ENCODE data around the gene TAF4B.
"Not testable (repeated sequence)": the region's sequence is repeated elsewhere in the genome, so short reads cannot be mapped to it uniquely, and the experiment has no call there.

The TAF4B gene, protein sequence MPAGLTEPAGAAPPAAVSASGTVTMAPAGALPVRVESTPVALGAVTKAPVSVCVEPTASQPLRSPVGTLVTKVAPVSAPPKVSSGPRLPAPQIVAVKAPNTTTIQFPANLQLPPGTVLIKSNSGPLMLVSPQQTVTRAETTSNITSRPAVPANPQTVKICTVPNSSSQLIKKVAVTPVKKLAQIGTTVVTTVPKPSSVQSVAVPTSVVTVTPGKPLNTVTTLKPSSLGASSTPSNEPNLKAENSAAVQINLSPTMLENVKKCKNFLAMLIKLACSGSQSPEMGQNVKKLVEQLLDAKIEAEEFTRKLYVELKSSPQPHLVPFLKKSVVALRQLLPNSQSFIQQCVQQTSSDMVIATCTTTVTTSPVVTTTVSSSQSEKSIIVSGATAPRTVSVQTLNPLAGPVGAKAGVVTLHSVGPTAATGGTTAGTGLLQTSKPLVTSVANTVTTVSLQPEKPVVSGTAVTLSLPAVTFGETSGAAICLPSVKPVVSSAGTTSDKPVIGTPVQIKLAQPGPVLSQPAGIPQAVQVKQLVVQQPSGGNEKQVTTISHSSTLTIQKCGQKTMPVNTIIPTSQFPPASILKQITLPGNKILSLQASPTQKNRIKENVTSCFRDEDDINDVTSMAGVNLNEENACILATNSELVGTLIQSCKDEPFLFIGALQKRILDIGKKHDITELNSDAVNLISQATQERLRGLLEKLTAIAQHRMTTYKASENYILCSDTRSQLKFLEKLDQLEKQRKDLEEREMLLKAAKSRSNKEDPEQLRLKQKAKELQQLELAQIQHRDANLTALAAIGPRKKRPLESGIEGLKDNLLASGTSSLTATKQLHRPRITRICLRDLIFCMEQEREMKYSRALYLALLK

DNA sequence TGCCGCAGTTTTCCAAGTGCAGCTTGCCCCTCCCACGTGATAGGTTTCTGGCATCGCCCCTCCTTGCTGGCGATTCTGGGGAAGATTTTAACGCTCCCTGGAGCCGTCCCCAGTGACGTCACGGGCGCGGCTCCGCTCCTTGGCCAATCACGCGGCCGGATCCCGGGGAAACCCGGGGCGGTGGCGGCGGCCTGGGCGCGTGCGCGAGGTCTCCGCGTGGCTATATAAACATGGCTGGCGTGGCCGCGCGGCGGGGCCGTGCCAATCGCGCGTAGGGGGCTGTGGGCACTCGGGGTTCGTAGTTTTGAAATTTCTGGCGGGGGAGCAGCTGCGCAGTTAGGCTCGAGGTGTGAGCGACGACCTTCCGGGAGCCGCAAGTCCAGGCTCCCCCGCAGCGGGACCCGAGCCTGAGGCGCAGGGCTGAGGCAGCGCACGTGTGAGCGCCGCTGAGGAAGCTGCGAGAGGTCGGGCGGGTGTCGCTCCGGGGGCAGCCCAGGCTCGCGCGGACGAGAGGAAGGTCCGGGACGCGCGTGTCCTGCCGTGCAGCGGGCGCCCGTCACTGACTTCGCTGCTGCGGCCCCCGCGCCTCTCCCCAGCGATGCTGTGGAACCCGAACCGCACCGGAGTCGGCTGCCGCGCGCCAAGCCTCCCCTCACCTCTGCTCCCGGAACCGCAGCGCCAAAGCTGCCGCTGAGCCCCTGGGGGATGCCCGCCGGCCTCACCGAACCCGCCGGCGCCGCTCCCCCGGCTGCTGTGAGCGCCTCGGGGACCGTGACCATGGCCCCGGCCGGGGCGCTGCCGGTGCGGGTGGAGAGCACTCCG, at the start of gene TAF4B:
Gene TAF4B, plus strand, starts transcription at position 217 of the 822 bp plus-strand sequence. Its CDS starts 489 bp downstream, at position 706.
- DNase-seq = peak; percentile 94

DNA sequence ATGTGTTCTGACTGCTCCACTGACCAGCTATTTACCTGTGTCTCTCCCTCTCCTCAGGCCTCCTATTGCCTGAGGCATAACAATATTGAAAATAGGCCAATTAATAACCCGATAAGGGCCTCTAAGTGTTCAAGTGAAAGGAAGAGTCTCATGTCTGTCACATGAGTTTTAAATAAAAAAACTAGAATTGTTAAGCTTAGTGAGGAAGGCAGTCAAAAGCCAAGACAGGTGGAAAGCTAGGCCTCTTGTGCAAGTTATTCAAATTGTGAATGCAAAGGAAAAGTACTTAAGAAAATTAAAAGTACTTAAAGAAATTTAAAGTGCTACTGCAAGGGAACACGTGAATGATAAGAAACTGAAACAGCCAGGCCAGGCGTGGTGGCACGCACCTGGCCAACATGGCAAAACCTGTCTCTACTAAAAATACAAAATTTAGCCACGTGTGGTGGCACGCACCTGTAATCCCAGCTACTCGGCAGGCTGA, 44.9 kb upstream of the TAF4B start:
- DNase-seq = no peak

DNA sequence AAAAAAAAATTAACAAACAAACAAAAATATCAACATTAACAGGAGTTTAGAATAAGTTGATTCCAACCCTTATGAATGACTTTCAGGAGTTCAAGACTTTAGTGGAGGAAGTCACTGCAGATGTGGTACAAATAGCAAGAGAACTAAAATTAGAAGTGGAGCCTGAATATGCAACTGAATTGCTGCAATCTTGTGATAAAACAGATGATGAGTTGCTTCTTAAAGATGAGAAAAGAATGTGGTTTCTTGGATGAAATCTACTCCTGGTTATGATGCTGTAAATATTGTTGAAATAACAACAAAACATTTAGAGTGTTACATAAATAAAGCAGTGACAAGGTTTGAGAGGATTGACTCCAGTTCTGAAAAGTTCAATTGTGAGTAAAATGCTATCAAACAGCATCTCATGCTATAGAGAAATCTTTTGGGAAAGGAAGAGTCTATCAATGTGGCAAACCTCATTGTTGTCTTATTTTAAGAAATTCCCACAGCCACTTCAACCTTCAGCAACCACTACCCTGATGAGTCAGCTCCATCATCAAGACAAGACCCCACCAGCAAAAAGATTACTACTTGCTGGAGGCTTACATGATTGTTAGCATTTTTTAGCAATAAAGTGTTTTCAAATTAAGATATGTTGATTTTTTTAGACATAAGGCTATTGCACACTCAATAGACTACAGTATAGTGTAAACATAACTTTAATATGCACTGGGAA, 42.7 kb upstream of the TAF4B start:
- DNase-seq = no peak

DNA sequence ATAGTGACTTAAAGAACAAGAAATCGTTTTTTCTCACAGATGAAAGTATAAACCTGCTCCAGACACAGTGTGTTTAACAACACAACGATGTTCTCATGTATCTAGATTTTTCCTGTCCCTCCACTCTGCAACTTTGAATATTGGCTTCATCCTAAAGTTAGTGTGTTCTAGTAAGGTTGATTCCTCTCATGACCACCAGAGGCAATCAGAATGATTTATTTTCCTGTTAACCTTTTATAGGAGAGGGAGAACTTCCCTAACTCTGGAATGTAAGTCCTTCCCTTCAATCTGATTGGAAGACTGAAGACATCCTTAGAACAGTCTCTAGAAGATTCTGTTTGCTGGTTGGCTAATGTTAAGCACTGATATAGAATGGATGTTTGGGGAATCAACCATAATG, 41.0 kb upstream of the TAF4B start:
- DNase-seq = no peak

DNA sequence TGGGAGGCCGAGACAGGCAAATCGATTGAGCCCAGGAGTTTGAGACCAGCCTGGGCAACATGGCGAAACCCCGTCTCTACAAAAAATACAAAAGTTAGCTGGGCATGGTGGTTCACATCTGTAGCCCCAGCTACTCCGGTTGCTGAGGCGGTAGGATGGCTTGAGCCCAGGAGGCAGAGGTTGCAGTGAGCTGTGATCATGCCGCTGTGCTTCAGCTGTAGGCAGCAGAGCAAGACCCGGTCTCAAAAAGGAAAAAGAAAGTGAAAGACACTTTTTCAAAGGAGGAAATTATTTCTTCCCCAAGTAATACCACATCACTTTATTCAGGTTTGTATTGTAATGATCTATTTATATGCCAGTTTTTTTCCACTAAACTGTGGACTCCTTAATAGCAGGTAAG, 35.7 kb upstream of the TAF4B start:
- DNase-seq = peak; percentile 52

DNA sequence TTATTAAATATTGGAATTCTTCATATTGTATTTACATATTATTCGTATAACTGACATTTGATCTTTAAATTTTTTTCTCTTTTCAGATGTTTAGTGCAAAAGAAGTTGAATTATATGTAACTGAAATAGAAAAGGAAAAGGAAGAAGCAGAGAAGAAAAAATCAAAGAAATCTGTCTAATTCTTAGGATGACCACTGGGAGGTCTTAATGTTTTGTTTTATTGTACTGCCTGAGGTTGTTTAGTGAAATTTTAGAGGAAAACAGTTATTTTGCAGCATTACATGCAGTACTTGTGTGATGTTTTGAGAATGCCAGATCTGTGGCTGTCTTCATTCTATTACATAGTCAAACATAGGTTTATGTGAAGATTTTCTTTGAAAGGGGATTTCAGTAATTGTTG, 34.0 kb upstream of the TAF4B start:
- DNase-seq = no peak

DNA sequence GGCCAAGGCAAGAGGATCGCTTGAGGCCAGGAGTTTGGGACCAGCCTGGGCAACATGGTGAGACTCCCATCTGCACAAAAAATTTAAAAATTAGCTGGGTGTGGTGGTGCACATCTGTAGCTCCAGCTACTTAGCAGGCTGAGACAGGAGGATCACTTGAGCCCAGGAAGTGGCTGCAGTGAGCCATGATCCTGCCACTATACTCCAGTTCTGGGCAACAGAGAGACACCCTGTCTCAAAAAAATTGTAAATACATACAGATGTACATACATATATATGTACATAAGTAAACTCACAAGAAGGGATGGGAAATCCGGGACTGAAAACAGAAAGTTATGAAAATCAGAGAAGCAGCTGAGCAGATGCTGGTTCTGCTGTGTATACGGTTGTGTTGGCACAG, 29.6 kb upstream of the TAF4B start:
- DNase-seq = no peak

DNA sequence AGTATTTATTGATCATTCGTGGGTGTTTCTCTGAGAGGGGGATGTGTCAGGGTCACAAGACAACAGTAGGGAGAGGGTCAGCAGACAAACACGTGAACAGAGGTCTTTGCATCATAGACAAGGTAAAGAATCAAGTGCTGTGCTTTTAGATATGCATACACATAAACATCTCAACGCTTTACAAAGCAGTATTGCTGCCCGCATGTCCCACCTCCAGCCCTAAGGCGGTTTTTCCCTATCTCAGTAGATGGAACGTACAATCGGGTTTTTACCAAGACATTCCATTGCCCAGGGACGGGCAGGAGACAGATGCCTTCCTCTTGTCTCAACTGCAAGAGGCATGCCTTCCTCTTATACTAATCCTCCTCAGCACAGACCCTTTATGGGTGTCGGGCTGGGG, 24.2 kb upstream of the TAF4B start:
- not testable (repeated sequence) for DNase-seq

DNA sequence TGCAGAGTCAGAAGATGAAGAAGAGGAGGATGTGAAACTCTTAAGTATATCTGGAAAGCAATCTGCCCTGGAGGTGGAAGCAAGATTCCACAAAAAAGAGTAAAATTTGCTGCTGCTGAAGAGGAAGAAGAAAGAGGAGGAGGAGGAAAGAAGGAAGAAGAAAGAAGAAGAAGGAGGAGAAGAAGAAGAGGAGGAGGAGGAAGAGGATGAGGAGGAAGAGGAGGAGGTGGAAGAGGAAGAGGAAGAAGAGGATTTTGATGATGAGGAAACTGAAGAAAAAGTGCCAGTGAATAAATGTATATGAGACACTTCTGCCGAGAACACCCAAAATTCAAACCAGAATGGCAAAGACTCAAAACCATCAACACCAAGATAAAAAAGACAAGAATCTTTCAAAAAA, 20.9 kb upstream of the TAF4B start:
- DNase-seq = no peak

DNA sequence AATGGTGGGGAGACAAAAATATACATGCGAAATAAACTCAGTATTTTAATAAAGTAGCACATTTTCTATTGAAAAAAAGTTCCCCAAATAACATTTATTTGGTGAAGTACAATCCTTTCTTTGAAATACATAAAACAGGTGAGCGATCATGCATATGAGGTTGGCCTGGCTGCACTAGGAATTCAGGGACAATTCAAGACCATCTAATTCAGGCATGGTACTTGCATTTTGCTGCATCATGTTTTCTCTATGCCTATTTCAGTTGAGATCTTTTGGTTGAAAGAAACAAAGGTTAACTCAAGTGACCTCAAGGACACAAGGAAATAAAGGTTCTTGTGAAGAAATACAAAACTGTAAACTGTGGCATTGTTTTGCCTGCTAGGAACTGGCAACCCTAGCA, 19.8 kb upstream of the TAF4B start:
- no peak for DNase-seq

DNA sequence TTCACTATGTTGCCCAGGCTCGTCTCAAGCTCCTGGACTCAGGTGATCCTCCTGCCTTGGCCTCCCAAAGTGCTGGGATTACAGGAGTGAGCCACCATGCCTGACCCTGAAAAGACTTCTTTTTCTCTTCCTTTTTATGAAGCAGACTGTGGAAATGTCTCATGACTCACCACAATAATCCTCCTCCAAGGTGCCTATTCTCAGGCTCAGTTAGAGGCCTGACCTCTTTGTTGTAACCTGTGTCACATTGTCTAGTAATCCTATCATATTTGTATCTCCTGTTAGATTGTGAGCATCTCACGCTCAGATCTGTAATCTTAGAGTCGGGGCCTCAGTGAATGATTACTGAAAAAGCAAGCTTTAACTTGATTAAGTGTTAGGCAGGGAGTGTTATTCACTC, 18.3 kb upstream of the TAF4B start:
- DNase-seq = no peak

DNA sequence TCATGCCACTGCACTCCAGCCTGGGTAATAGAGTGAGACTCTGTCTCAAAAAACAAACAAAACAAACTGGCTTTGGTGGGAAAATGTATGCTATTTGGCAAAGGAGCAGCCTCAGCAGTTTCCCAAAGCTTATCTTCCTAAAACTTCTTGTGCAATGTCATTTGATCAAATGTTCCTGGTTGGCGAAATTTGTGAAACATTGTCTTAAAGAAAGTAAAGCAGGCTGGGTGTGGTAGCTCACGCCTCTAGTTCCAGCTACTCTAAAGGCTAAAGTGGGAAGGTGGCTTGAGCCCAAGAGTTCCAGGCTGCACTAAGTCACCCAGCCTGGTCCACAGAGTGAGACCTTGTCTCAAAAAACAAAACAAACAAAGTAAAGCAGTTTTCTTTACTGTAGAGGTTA, 17.3 kb upstream of the TAF4B start:
- no peak for DNase-seq

DNA sequence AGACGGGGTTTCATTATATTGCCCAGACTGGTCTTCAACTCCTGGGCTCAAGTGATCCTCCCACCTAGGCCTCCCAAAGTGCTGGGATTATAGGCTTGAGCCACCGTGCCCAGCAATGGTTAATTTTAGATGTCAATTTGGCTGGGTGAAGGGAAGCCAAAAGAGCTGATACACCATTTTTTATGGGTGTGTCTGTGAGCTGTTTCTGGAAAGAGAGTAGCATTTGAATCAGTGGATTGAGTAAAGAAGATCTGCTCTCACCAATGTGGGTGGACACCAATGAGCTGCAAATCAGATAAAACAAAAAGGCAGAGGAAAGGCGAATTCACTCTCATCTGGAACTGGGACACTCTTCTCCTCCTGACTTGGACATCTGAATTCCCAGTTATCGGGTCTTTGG, 16.1 kb upstream of the TAF4B start:
- DNase-seq = no peak

DNA sequence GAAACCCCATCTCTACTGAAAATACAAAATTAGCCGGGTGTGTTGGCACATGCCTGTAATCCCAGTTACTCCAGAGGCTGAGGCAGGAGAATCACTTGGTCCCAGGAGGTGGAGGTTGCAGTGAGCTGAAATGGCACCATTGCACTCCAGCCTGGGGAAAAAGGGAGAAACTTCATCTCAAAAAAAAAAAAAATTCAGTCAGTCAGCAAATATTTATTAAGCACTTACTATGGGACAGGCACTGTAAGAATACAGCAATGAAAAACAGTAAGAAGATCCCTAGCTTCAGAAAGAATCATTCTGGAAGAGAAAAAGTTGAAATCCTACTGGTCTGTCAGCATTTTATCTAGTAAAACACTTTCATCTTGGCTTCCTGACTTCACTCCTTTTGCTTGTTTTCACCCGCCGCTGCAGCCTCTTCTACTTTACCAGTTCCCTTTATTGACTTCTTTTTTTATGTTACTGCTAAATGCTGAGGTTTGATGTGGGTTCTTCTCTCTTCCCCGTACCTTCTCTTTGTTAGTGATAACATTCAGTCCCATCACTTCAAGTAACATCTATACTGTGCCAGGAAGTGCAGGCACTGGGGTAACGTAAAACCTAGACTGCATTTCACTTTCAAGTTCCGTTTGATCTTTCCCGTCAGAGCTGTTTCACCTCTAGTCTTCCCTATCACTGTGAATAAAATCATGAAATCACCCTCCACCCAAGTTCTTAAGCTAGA, 10.8 kb upstream of the TAF4B start:
- peak; percentile 75 for DNase-seq

DNA sequence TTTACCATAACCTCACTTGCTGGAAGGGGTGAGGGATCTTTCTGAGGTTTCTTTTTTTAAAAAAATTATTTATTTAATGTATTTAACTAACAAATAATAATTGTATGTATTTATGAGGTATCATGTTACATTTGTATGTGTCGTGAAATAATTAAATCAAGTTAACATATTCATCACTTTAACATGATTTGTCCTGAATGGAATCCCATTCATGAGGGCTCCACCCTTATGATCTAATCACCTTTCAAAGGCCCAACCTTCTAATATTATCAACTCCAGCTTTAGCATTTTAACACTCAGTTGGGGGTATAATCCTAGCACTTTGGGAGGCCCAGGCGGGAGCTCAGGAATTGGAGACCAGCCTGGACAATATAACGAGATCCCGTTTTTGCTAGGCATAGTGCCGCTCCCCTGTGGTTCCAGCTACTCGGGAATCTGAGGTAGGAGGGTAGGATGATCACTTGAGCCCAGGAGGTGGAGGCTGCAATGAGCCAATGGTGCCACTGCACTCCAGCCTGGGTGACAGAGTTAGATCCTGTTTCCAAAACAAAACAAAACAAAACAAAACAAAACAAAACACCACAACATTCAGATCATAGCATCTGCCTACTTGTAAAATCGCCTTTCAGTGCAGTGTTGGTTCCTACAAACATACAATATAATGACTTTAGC, 1.1 kb upstream of the TAF4B start:
- DNase-seq = peak; percentile 19

DNA sequence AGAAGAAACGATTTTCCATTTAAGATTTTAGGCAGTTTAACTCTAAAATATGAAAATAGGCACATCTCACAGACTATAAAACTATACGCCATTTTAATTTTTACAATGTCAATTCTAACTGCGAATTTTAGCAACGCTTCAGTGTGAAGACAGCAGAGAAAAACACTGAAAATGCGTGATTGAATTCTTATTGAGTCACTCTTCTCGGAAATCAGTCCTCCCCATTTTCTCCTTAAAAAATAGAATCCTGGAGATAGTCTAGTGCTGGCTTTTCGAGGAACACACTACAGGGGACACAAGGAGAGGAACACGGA, 373 bp upstream of the TAF4B start:
- DNase-seq = no peak

DNA sequence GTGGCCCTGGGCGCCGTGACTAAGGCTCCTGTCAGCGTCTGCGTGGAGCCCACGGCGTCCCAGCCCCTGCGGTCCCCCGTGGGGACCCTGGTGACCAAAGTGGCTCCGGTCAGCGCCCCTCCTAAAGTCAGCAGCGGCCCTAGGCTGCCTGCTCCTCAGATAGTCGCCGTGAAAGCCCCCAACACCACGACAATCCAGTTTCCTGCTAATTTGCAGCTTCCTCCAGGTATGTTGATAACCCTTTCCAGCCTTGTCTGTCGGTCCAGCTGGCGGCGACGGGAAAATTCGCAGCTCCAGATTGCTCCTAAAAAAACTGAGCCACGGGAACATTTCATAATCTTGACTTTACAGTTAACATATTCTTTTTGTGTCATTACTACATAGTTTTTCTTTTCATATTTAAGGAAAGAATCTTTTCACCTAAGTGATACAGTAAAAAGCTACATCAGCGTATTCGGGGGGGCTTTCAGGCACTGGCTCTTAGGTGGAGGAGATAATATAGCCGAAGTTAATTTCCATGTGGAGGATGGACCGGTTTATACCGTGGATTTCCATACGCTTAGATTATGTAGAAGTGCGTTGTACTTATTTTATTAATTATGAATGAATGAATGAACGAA, 916 bp downstream of the TAF4B start:
- no peak for DNase-seq

DNA sequence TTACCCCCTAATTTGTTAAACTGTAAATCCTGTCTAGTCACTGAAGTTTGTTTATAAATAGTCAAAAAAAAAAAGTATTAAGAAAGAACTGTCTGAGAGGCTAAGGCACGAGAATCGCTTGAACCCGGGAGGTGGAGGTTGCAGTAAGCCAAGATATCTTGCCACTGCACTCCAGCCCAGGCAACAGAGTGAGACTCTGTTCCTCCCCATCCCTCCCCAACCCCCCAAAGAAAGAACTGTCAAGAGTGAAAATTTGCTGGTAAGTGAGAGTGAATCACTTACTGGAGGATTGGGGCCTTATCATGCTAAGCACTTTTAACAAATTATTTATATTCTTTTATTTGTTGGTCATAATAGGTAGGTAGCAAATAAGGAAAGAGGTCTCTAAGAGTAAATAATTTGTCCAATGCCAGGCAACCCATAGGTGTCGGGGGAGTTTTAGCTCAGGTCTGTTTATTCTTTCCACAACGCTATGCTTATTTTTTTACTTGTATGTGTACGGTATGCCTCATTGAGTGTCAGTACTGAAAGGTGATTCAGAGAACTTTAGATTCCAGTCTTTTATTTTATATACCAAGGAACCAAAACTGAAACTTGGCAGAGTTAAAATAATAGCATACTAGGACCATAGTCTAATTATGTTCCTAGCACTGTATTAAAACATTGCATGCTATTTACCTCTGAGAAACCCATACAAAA, 2.5 kb downstream of the TAF4B start:
- DNase-seq = no peak

DNA sequence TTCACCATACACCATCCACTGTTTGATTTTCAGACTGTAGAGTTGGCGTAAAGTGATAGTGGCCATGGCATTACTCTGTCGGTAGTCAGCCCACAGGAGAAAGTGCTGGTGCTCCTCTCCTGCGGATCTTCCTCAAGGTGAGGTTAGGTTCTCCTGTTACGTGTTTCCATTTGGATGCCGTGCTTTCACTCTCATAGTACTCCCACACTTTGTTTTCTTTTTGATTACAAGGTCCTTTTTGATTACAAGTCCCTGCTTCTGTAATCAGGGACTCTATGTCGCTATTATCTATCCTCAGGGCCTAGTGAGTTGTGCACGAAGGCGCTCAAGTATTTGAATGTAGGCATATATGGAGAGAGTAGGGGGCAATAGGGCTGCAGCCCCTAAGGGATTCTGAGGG, 4.3 kb downstream of the TAF4B start:
- no peak for DNase-seq

DNA sequence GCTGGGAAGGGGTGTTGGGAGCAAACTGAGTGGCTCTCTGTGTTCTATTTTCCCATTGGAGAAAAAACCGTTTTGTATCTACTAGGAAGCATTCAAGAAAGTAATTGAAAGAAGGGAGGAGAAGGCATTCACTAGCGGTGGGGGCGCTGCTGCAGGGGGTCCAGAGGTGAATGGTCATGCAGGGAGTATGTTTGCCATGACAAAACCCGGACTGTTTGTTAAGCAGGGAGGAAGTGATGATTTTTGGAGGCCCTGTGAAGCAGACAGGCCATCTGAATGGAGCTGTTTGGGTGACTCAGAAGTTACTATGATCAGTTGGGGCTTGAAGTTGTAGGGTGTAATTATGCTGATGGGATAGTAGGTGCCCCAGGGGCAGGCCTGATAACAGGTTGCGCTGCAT, 7.0 kb downstream of the TAF4B start:
- DNase-seq = no peak

Measured in CD4-positive, alpha-beta T cell treated with Interleukin-10 for 1 hour (primary cell).